NOMO-1 treated with dmso at 0.1 percent for 144 hours (cell line): ENCODE measurements around the gene RAD51D.
A peak's percentile ranks its signal among the peaks of the same experiment; 100 is the strongest.
"Not testable (repeated sequence)": the region's sequence is repeated elsewhere in the genome, so short reads cannot be mapped to it uniquely, and the experiment has no call there.

ENCODE experiments used
- DNase-seq: peaks from one replicate; lab custom pipeline; 2025; ENCODE audit not compliant: unreplicated experiment; lab: John Stamatoyannopoulos, UW

The RAD51D gene

DNA sequence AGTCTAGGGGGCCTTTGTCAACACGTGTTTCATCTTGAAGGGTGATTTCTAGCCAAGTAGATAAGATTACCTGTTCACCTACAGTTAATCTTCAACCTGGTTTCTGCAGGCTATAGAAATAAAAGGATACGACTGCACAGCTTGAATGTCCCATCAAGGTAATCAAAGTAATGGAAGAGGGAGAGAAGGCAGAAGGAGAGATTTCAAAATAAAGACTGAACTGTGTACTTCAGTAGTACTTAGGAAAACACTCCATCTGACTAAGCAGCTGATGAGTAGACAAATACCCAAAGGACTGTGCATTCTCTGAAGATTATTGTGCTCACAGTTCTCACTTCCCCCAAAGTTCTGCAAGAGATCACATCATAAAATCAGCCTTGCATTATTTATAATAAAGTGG, 50.3 kb downstream of the RAD51D start:
- DNase-seq = peak; percentile 14

- DNase-seq = no peak
These were observed 51.4 kb downstream of the RAD51D start for GRCh38 chr17:35068249-35068648.

DNA sequence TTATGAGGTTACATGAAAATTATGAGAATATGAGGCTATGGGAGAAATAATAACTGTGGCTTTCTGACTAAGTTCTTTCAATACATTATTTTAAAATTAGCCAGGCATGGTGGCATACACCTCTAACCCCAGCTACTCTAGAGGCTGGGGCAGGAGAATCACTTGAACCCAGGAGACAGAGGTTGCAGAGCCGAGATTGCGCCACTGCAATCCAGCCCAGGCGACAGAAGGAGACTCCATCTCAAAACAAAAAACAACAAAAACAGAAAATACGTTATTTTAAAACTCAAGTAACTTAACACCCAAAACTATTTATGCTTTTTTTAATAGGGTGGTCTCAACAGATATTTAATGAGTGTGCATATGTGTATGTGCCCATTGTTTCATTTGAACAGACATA, 53.8 kb downstream of the RAD51D start:
- no peak for DNase-seq

GRCh38 chr17:35064516-35065215, 55.0 kb downstream of the RAD51D start:
- no peak for DNase-seq

- peak; percentile 90 for DNase-seq
These were observed 56.0 kb downstream of the RAD51D start, which contains the start of gene RFFL for GRCh38 chr17:35063514-35064223. Gene RFFL (minus strand): TSS chr17:35063707. CDS start chr17:35026553, 37,154 bp downstream.

DNA sequence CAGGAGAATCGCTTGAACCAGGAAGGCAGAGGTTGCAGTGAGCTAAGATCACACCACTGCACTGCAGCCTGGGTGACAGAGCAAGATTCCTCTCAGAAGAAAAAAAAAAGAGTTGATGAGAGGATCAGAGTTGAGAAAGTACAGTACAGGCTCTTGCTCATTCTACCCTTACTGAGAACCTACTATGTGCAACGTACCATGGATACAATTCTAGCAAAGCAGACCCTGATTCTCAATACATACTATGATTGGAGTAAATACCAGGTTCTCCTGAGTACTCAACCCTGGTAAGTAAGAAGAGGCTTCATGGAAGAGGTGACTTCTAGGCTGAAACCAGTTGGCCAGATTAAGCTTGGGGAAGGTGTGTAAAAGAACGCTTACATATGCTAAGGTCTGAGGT, 57.4 kb downstream of the RAD51D start:
- DNase-seq = no peak

GRCh38 chr17:35057332-35057915, 62.2 kb downstream of the RAD51D start:
- no peak for DNase-seq

DNA sequence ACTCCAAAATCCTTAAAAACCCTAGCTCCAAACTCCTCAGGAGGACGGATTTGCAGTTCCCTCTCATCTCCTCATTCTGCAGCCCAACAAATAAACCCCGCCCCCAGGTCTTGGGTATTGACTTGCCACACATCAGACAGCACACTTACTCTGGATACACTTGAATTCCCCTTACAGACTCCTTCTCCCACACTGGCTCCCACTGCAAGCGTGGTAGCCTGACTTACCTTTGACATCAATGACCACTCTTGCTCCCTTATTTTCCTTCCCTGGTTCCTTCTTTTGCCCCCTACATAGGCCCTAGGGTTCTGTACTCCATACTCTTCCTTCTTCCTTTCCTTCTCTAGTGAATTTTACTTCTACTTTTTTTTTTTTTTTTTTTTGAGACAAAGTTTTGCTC, 63.6 kb downstream of the RAD51D start:
- DNase-seq = no peak

DNA sequence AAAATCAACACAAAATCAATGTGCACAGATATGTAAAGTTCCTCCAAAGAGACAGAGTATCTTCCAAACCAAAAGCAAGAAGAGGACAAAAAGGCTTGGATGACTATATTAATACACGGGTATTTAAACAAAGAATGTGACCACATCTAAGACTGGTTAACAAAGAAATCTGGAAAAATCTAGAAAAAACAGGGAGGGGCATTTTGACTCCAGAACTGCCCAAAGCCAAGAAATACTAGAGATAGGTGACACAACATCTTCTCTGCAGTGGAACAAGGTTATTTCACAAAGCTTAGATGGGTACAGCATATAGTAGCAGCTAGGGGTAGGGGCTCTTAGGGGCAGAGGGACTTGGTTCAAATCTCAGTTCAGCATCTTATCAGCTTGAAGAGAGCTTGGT, 66.5 kb downstream of the RAD51D start:
- no peak for DNase-seq

DNA sequence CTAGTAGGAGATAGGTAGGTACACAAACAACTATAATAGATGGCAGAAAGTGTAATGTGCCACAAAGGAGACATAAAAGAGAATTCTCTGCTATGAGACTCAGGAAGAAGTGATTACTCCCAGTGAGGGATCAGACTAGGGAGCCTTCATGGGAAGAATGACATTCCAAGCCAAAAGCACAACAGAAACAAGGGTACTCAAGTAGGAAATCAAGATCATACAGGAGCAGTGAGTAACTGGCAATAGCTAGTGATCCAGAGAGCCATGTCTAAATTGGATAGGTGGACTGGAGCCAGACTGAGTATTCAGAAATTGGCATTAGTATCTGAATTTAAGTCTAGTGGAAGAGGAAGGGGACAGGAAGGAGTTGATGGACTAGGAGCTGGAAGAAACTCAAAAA, 66.9 kb downstream of the RAD51D start:
- DNase-seq = no peak

- DNase-seq = no peak
These were observed 67.4 kb downstream of the RAD51D start for GRCh38 chr17:35052241-35052610.

- DNase-seq = no peak
These were observed 68.0 kb downstream of the RAD51D start for GRCh38 chr17:35051579-35052240.

DNA sequence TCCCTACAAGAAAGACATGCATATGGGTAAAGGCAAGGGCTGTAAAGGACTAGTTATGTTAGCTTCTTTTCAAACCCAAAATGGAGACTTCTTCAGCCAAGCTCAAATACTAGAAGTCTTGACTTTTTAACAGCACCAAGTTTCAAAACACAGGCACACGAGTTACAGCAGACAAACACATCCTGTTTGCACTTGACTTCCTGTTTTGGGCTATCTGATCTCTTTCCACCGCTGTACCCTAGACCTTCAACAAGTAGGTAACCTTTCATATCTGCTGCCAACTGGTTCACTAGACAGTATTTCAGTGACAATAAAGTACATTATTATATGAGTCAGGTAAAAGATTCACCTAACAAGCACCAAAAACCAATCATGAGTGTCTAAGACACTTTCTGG, 68.5 kb downstream of the RAD51D start:
- peak; percentile 75 for DNase-seq

DNA sequence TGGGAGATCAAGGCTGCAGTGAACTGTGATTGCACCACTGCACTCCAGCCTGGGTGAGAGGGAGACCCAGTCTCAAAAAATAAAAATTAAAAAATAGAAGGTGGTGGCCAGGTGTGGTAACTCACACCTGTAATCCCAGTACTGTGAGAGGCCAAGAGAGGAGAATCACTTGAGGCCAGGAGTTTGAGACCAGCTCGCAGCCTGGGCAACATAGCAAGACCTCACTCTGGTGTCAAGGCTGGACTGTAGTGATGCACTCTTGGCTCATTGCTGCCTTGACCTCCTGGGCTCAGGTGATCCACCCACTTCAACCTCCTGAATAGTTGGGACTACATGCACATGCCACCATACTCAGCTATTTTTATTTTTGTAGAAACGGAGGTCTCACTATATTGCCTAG, 69.5 kb downstream of the RAD51D start:
- no peak for DNase-seq

DNA sequence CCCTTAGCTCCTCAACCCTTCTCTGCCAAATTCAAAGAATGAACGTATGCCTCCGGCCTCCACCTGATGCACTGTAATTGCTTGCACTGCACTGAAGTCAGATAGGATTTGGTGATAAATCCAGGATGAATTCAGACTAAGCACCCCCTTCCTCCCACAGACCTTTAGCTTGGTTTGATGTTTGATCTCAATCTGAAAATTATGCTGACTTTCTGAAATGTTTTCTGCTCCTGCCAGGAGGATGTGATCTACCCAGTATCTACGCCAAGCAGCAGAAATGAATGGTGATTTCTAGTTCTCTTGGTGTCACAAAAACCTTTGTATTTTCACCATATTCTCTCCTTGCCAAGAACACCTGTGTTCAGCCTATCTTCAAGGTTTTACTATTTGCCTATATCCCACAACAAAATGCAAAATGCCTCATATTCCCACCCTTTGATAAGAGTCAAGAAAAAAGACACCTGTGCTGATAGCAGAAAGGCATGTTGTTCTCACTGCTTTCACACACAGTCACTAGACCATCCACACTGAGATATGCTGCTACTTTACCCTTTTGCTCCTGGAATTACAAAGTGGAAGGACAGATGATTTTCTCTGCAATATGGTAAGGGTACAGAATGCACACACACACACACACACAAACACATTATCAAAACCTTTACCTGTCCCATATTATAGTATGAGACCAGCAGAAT, 70.8 kb downstream of the RAD51D start:
- no peak for DNase-seq

- no peak for DNase-seq
These were observed 72.8 kb downstream of the RAD51D start for GRCh38 chr17:35046740-35047283.

GRCh38 chr17:35046245-35046644, 73.4 kb downstream of the RAD51D start:
- DNase-seq = no peak

DNA sequence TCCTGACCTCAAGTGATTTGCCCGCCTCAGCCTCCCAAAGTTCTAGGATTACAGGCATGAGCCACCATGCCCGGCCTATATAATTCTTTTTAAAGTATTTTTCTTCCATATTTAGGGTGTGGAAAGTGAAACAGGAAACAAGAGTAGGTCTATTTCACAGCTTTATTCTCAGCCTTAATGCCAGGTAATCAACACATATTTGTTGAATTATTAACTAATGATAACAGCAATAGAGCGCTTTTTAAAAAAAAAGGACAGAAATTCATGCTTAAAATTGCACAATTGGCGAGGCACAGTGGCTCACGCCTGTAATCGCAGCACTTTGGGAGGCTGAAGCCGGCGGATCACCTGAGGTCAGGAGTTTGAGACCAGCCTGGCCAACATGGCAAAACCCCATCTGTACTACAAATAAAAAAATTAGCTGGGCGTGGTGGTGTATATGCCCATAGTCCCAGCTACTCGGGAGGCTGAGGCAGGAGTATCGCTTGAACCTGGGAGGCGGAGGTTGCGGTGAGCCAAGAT, 74.1 kb downstream of the RAD51D start:
- not testable (repeated sequence) for DNase-seq

- no peak for DNase-seq
These were observed 75.5 kb downstream of the RAD51D start for GRCh38 chr17:35044181-35044580.
